H1 (cell line): ENCODE measurements around the gene RASGRP3. TPM values are rescaled to one million over a fixed set of nuclear protein-coding genes. Genes with fewer than 3 reads are reported as not detected.

Source experiments
- ASH2L ChIP-seq: fragments of 200-600, 300-600 bp; sonication (generic); IDR thresholded peaks from one replicate; pipeline ENCODE4 v1.7.1; 2017; ENCODE audit warnings: low read length
- CBX5 ChIP-seq: fragments of 300-800, 300-1000 bp; sonication (generic); IDR thresholded peaks from 2 replicates; pipeline ENCODE4 v1.7.1; 2016; ENCODE audit warnings: antibody characterized with exemption, low read length, low read depth
- MAFK ChIP-seq: IDR thresholded peaks from 2 replicates; pipeline ENCODE4 v1.6.1; 2012; ENCODE audit warnings: low read depth, mild to moderate bottlenecking, improper control_type of control experiment, low read length
- RFX5 ChIP-seq: IDR thresholded peaks from 2 replicates; pipeline ENCODE4 v1.6.1; 2011; ENCODE audit warnings: low read depth, low read length, improper control_type of control experiment, borderline replicate concordance
- TEAD4 ChIP-seq: IDR thresholded peaks from 2 replicates; pipeline ENCODE4 v1.6.1; 2012; ENCODE audit warnings: low read depth, low read length, inconsistent platforms, mixed read lengths
- polyA plus RNA-seq, 7 experiments: library from polyadenylated mRNA; depleted of rRNA in 3 of 7; stranded (reverse) in 5 of 7; unstranded in 2 of 7; fragments of >200 nt in 5 of 7; fragments of 200-250 nt in 2 of 7; gene quantifications; 1 replicate in 5 of 7; 2 replicates in 1 of 7; 4 replicates in 1 of 7; pipeline versions ENCODE4 v1.2.1 to v1.2.3, GENCODE V29; 2011 to 2013; ENCODE audit warnings: missing spikeins in 2 of 7, mixed read lengths in 2 of 7
- total RNA-seq: library from RNA; stranded (reverse); fragmentation: NEBNext Ultra II Directional; extraction: Animal tissue kit (Norgen Biotek cat#: 25700); gene quantifications from 2 replicates; pipeline ENCODE4 v1.2.1, GENCODE V29; 2021

The RASGRP3 gene
- total and polyA plus RNA-seq, 2 of the 8 experiments (the other 6 are each of a cell fraction or from before 2014, with no cell fraction given) = 0.06 TPM; not detected in 1

- no peak for TF ChIP-seq MAFK
- no peak for TF ChIP-seq ASH2L
- no peak for TF ChIP-seq RFX5
- no peak for TF ChIP-seq TEAD4
- no peak for TF ChIP-seq CBX5
These were observed 29.5 kb downstream of the RASGRP3 start (continued) for GRCh38 chr2:33505966-33506365.
